HG03196 (cell line): ENCODE results near the gene SLC39A1.
"Not testable (repeated sequence)": the region's sequence is repeated elsewhere in the genome, so short reads cannot be mapped to it uniquely, and the experiment has no call there.

ENCODE experiments used
- ATAC-seq: cut with Tn5 transposase; IDR thresholded peaks from one replicate; pipeline ENCODE4 v1.9.1; 2021; ENCODE audit not compliant: unreplicated experiment

SLC39A1 gene

DNA sequence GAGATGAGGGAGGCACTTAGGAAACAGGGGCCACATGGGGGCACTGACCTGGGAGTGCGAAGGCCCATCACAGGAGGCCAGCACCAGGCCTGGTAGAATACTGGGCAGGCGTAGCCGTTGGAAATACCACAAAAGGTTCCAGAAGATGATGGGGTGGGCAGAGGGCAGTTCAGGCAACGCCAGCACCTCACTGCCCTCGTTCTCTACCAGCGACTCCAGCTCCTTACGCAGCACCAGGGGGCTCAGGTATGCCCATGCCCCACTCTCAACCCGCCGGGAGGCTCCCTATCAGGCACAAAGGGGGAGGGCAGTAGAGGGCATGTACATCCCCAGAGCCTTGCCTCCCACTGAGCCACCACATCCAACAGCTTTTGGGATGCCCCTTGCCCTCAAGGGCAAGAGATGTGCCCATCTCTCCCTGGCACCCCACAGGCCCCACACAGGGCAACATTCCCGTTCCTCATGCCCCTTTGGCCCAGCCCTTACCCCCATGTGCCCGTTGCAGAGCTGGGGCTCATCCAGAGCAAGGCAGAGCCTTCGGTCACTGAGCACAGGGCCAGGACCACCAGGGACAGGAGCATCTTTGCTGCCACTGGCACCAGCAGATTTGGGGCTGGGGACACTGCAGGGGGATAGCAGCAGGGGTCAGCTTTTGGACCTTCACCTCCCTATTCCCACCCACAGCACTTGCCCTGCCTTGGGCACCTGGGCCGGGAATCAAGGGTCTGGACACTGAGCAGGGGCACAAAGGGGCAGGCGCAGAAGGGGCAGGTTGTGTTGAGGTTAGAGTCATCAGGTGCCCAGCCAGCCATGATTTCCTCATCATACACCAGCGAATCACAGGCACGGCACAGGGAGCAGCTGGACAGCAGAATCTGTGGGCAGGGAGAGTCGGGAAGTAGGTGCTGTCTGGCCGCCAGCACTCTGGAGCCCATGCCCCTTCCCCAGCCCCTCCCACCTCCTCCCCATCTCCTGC, 30.9 kb downstream of the SLC39A1 start:
- ATAC-seq, result no peak

DNA sequence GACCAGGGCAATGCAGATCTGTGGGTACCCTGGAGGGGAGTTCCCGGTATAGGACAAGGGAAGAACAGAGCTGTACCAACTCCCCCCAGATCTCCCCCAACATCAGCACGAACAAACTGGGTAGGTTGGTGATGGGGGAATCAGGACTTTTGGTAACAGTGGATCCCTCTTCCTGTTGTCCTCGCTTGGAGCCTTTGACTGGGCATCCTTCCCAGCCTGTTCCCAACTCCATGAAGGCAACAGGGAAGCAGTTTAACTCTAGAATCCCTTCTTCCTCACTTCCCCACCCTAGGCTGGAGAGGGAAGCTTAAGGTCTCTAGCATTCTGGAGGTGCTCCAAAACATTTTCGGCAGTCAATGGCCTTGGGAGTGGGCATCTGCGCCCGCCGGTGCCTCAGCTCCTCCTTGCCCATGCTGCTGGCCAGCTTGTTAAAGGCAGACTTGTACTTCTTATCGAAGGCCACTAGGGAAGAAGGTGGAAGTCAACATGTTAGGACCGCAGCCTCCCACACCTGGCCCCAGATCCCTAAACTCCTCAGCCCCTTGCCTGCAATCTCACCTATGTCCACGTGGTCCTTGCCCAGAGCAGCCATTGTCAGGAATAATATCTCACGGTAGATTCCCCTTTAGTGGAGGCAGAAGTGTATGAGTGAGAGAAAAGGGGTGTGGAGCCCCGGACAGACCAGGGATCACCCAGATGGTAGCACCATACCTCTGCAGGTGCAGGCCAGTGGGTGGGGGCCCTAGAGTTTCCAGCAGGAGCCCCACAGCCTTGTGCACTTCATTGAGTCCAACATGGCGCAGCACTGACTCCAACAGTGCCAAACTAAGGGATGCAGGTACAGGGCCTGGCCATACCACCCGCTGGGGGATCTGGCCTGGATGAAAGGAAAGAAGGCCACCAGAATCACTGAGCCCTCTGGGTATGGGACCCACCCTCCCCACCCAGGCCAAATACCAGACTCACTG, 33.1 kb downstream of the SLC39A1 start:
- no peak for ATAC-seq

DNA sequence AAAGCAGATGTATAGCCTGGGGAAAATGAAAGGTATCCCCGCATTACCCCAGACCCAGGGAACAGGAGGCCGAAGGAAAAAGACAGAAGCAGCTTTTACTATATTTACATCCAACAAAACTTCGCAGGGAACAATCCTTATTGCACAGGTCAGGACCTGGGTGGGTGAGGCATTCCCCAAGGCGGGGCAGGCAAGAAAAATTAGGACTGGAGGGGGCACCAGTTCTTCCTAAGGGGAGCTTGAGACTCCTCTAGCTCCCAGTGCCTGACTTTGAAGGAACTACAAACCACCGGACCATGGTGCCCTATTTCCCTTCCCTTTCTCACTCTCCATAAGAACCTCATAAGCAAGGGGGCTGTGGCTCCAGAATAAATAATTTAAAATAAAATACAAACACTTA, 33.9 kb downstream of the SLC39A1 start:
- ATAC-seq, result no peak

DNA sequence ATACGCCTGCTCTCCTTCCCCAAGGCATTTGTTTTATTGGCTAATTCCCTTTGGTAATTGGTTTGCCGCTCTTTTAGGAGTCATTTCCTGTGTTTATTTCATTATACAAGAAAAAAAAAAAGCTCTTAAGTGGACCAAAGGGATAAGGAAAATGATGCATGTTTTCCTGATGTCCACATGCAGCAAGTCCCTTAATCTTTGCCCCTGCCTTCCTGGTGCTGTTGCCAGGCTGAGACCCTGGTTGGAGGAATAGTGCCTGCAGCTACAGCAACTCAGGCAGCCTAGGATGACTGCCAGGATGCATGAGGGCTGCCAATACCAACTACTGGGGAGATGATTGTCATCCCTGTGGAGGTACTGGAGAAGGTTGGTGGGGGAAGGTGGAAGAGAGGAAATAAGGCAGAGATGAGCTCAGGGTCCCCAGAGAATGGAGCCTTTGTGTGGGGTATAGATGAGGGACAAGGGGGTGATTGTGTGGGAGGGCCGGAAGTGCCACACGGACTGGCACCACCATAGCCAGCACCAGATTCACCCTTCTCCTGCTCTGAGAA, 34.5 kb downstream of the SLC39A1 start:
- ATAC-seq, result no peak

DNA sequence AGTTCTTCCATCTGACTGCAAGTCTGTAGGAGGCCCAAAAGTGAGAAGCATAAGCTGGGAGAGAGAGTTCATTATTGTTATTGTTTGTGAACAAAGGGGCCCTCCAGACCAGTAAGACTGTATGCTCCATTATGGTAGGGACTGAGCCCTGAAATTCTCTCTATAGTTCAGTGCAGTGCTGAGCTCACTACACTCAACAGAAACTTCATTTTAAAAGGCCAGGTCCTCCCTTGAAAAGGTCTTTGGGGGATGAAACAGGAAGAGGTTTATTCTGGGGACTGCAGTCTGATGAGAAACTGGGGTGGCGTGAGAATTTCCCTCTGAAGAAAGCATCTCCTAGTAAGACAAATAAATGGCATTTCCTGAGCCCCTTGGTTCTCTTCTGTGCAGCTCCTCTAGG, 35.1 kb downstream of the SLC39A1 start:
- ATAC-seq, result no peak

DNA sequence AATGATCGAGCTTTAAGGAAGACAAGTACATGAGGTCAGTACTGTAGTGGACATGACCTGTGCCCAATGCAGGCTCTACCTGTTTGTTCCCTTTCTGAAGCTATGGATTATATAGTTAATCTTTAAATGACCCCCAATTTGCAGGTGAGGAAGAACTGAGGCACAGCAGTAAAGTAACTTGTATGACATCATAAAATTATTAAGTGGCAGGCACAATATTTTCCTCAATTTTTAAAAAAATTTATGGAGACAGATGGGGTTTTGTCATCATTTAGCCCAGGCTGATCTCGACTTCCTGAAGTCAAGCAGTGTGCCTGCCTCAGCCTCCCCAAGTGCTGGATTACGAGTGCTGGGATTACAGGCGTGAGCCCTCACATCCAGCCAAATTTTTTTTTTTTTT, 36.9 kb downstream of the SLC39A1 start:
- ATAC-seq, result no peak

DNA sequence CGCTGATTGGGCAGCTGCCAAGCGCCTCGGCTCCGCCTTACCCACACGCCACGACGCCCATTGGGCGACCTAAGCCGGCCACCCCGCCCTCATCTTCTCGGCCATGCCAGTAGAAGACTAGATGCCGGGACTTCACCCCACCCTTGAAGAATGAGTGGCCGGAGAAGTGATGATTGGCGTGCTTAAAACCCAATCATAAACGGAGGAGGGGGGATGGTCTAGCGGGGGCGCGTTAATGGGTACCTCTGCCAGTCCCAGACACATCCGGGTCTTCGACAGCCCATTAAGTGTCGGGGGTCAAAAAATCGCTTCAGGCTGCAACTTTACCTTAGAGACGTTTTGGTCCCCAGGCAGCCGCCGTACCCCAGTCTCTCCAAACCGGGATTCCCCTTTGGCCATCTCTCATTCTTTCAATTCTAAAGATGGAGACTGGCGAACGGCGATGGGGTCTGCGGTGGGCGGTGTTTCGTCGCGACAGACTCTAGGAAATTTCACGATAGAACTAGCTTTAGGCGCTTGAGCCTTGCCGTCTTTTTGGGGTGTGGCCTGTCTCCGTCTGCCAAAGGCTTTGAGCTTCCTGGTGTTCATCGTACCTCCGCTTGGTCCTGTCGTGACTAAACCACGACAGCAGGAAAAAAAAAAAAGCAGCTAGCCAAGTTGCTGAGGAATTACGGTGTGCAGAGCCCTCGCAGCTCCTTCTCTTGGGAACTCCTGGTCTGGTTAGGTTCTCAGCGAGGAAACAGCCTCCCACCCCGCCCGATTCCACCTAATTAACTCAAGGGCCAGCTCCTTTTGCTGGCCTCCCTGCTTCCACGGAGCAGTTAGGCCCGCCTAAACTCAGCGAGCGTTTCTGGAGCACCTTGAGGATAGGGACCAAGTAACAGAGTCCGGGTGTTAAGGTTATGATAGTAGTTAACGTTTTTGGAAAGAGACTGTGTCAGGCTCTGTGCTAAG, 40.1 kb downstream of the SLC39A1 start, which contains the start of gene GATAD2B:
Gene GATAD2B, minus strand, starts transcription at position 1 of the 954 bp plus-strand sequence. CDS start 94,625 bp downstream, outside the sequence.
- peak; percentile 91 for ATAC-seq

DNA sequence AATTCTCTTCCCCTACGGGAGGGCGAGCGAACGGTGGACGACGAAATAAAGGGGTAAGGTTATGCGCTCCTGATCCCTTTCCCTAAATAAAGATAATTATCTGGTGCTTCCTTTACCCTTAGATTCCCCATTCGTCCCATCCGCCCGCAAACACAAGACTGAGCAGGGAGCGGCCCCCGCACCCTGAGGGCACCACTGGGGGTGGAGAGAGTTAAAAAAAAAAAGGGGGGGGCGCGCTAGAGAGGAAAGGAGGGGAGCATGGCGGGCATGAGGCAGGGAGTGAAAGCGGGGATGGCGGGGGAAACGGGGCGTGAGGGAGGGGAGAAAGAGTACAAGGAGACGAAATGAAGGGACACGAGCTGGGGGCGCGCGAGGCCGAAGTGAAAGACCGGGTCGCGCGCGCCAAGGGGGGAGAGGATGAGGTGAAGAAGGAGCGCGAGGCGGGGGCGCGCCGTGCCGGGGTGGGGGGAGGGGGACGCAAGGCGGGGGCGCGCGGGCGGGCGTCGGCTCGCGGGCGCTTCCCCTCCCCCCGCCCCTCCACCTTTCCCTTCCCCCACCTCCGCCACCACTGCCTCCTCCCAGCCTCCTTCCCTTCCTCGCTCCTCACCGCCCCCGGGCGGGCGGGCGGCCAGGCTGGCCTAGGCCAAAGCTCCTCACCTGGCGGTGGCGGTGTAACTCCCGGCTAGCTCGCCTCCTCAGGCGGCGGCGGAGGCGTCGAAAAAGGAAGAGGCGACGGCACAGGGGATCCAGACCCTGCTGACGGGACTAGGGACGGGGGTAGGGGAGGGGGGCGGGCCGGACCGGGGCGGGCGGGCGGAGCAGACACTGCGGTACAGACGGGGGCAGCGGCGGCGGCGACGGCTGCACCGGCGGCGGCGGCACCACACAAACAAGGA, 41.0 kb downstream of the SLC39A1 start:
- ATAC-seq, result peak; percentile 26

DNA sequence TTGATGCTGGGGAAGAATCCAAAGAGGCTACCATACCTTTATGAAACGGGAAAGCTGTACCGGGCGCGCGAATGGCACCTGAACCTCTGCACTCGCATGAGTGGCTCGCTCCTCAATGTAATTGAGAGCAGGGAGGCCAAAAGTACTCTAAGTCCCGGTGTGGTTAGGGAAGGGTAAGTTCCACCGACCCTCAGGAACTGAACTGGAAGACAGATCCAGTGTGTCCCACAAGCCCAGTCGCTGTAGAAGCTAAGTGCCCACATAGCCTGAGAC, 41.6 kb downstream of the SLC39A1 start:
- ATAC-seq, result no peak

DNA sequence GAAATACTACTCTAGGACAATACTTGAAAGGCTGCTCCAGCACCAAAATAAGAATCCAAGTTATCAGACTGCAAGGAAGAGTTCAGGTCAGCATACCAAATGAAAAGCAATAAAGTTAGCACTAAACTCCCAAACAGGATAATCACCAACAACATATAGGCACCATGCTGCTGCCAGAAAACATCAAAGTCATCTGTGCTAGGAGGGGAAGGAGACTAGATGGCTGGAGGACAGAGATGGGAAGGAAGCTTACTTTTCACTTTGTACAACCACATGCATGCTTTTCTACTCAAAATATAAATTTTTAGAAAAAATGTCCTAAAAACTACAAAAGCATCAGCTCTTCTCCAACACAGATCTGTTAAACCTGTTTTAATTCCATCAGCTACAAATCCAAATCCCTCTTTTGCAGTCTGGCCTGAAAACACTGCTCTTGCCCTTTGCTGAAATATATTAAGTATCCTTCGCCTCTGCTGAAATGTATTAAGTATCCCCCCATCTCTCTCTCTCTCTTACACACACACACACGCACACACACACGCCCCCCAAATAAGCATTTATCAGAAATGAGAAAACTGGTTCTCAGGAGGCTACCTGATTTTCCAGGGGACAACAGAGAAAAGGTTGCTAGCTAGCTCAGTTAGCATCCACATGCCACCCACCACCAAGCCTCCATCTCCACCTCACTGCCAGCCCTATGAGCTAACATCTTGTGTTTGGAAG, 42.1 kb downstream of the SLC39A1 start:
- no peak for ATAC-seq

DNA sequence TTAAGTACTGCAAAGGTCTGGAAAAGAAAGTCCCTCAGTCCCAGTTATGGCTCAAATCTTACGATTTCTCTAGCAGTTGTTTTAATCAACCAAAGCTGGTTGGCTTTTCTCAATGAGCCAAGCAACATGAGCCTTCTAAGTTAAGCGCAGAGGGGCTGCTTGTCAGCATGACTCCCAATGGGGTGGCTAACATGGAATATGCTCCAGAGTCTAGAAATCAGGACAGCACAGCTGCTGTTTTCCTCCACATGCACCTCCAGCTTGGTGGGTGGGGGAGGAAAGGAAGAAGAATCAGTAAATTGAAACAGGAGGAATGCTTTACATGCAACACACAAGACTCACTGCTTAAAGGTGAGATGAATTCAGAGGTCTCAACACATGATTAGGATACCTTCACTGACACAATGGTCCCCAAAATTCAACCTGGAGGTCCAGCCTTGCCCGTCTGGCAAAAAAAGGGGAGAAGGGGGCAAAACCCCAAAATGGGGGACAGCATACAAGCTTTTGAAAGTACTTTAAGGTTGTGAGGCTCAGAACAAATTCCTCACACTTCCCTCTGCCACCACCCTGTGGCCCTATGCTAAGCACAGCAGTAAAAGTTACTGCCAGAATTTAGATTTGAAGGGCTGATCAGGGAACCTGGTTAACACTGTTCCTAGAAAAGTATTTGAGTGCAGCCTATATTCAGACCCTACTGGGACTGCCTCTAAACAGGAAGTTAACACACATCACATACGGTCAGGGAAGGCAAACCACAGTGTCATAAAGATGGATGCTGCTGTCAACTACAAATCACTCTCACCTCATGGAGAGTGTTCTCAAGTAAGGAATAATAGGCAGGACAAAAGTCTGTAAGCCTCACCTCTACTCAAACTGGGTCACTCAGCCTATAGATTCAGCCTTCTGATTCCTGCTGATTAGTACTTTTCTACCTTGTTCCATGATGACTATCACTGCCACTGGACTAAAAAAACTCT, 43.2 kb downstream of the SLC39A1 start:
- no peak for ATAC-seq

DNA sequence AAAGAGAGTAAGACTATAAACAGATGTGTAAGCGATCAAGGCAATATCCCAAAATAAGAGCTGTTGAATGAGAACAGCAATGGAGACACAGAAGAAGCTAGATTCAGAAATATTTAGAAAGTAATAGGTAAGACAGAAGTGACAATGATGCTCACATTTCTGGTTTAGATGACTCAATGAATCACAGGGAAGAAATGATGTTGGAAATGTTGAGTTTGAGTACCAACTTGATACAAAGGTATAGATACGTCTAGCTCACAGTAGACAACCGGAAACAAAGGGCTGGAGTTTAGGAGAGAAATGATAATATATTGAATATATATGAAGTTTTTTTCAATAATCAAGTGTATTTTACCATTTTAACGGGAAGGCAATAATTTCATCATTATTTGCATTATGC, 47.0 kb downstream of the SLC39A1 start:
- no peak for ATAC-seq

DNA sequence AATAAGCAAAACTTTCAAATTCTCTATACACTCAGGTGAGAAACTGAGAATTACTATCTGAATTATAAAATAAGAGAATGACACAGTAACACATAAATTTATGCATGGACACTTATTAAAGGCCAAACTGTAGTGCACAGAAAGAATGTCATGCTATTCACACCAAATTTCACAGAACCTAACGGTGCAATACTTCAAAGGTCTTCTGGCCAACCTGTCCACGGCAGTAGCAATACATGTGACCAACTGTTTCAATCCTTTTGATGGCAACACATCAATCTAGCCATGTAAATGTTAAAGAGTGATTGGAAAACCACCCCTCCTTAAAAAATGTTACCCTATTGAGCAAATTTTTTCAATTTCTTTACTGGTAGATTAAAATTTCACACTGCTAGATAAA, 51.0 kb downstream of the SLC39A1 start:
- ATAC-seq, result no peak

DNA sequence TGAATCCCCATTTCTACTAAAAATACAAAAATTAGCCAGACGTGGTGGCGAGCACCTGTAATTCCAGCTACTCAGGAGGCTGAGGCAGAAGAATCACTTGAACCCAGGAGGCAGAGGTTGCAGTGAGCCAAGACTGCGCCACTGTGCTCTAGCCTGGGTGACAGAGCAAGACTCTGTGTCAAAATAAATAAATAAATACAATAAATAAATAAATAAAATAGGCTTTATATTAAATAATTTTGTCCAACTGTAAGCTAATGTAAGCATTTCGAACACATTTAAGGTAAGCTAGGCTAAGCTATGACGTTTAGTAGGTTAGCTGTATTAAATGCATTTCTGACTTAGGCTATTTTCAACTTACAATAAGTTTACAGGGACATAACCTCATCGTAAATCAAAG, 52.8 kb downstream of the SLC39A1 start:
- not testable (repeated sequence) for ATAC-seq
